Hepatocyte (in vitro differentiated cells): Measurements from ENCODE around the gene PDCD5.

Source experiments
- CTCF ChIP-seq: fragments of 200-600 bp; sonication (generic); IDR thresholded peaks from 2 replicates; pipeline ENCODE4 v1.5.1; 2016; ENCODE audit warnings: antibody characterized with exemption, mild to moderate bottlenecking; ENCODE audit not compliant: poor library complexity
- EZH2 ChIP-seq: fragments of 200-600 bp; sonication (generic); IDR thresholded peaks from 2 replicates; pipeline ENCODE4 v1.6.1; 2016; ENCODE audit warnings: antibody characterized with exemption, mild to moderate bottlenecking, borderline replicate concordance
- EZH2phosphoT487 ChIP-seq: fragments of 200-600 bp; sonication (generic); IDR thresholded peaks from one replicate; pipeline ENCODE4 v1.6.1; 2018; ENCODE audit warnings: antibody characterized with exemption, mild to moderate bottlenecking, low read depth, moderate library complexity; ENCODE audit not compliant: unreplicated experiment, severe bottlenecking

GRCh38 chr19:32558607-32559228 lies 22.3 kb upstream of the PDCD5 start:
- TF ChIP-seq CTCF (no peak), EZH2 (no peak), EZH2phosphoT487 (no peak)
